ENCODE results near the gene LMNB1. TPM values are rescaled to one million over a fixed set of nuclear protein-coding genes. Genes with fewer than 3 reads are reported as not detected.
"Not testable (repeated sequence)": the region's sequence is repeated elsewhere in the genome, so short reads cannot be mapped to it uniquely, and the experiment has no call there.

The LMNB1 gene
- total RNA-seq, 3 donors from 2014 or later (not counting 1 experiment from before 2014, with no cell fraction given) = 31.2 to 57.8 (median 37.3) TPM

DNA sequence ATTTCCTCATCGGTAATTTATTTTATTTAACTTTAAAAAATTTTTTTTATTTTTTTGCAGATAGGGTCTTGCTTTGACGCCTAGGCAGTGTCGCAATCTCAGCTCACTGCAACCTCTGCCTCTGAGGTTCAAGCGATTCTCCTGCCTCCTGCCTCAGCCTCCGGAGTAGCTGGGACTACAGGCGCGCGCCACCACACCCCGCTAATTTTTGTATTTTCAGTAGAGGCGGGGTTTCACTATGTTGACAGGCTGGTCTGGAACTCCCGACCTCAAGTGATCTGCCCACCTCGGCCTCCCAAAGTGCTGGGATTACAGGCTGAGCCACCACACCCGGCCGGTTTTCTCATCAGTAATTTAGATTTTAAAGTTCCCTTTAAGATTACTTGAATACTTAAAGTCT is 2.3 kb upstream of the LMNB1 start:
- ATAC-seq; H3K27me3 Mint-ChIP-seq (ENCODE audit: low read depth in 2 of 2); H3K27me3 ChIP-seq (ENCODE audit: control insufficient read depth, insufficient read depth, low read length); H3K4me3 Mint-ChIP-seq; H3K9me3 ChIP-seq (ENCODE audit: control insufficient read depth, insufficient read depth, low read length); H3K27ac Mint-ChIP-seq; H3K27ac ChIP-seq (ENCODE audit: low read length); H3K4me3 ChIP-seq (ENCODE audit: low read length); intact Hi-C loops (cut with micrococcal nuclease); H3K36me3 Mint-ChIP-seq; H3K36me3 ChIP-seq (ENCODE audit: control insufficient read depth, insufficient read depth, low read length); H3K9me3 Mint-ChIP-seq; DNase-seq: not testable (repeated sequence)
- peaks cover 15% of the 10 kb centered on the region for H3K4me1 ChIP-seq (ENCODE audit: control insufficient read depth, insufficient read depth, low read length)
- WGBS (ENCODE audit: insufficient coverage) = 95% methylated on average over 13 of the region's 14 CpGs
- peaks cover 19 to 22% of the 10 kb centered on the region in 2 donors for H3K4me1 Mint-ChIP-seq

DNA sequence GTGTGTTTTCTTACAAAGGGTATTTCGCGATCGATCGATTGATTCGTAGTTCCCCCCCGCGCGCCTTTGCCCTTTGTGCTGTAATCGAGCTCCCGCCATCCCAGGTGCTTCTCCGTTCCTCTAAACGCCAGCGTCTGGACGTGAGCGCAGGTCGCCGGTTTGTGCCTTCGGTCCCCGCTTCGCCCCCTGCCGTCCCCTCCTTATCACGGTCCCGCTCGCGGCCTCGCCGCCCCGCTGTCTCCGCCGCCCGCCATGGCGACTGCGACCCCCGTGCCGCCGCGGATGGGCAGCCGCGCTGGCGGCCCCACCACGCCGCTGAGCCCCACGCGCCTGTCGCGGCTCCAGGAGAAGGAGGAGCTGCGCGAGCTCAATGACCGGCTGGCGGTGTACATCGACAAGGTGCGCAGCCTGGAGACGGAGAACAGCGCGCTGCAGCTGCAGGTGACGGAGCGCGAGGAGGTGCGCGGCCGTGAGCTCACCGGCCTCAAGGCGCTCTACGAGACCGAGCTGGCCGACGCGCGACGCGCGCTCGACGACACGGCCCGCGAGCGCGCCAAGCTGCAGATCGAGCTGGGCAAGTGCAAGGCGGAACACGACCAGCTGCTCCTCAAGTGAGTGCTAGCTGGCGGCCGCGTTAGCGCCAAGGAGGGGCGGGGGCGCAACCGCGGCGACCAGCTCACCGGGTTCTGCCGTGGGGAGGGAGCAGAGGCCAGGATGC is 480 bp downstream of the LMNB1 start:
- H3K27ac Mint-ChIP-seq = peak overlapping the region; percentile 93 to 99

DNA sequence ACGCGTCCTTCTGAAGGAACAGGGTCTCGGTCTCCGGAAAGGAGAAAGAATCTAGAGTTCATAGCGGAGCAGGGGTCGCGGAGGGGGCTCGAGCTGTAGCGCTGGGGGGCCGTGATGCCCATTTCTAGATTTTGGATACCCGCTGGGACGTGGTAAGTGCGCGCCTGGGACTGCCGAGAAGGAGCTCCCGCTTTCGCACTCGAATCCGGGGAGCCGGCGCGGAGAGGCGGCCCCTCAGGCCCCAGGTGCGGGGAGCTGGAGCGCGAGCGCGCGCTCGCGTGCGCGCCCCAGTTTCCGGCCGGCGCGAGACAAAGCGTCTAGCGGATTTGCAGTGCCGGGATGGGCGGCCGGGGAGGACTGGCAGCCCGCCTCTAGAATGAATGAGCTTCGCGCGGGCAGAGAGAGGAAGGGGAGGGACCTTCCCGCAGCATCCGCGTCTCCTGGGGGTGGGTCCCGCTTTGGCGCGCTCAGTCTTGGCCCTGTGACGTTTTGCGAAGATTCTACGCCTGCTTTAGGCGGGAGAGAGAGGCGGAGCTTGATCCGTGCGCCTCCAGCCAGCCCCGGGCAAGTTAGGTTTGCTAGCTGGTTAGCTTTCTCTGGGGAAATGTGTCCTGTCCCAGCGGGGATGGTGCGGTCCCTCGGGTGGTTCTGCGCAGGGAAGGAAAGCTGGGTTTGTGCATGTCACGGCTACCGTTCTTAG is 1.2 kb downstream of the LMNB1 start:
- no peaks in the 10 kb centered on the region for H3K27me3 Mint-ChIP-seq (ENCODE audit: low read depth in 2 of 2)
- H3K4me3 Mint-ChIP-seq = peak overlapping the region; percentile 97
- intact Hi-C loops (cut with micrococcal nuclease) = loop anchor here (1.0 kb wide), 3 partner anchors 30 to 177 kb away; no protein-coding TSS in a partner anchor
- peak overlapping the region; percentile 93 to 99 for H3K27ac Mint-ChIP-seq
- Histone ChIP-seq H3K9me3 (ENCODE audit: control insufficient read depth, insufficient read depth, low read length) (no peaks in the 10 kb centered on the region), H3K27me3 (ENCODE audit: control insufficient read depth, insufficient read depth, low read length) (no peaks in the 10 kb centered on the region), H3K4me3 (ENCODE audit: low read length) (peak overlapping the region; percentile 85), H3K4me1 (ENCODE audit: control insufficient read depth, insufficient read depth, low read length) (peaks cover 19% of the 10 kb centered on the region), H3K36me3 (ENCODE audit: control insufficient read depth, insufficient read depth, low read length) (no peaks in the 10 kb centered on the region), H3K27ac (ENCODE audit: low read length) (peak overlapping the region; percentile 86)
- H3K4me1 Mint-ChIP-seq = peaks cover 25 to 28% of the 10 kb centered on the region in 2 donors
- under 1% methylated on average over 66 of the region's 66 CpGs for WGBS (ENCODE audit: insufficient coverage)
- H3K9me3 Mint-ChIP-seq = no peaks in the 10 kb centered on the region
- ATAC-seq (peak; percentile 72 to 85 (median 73)), DNase-seq (peak; percentile 79 to 96)
- TF ChIP-seq, protein P1, sequence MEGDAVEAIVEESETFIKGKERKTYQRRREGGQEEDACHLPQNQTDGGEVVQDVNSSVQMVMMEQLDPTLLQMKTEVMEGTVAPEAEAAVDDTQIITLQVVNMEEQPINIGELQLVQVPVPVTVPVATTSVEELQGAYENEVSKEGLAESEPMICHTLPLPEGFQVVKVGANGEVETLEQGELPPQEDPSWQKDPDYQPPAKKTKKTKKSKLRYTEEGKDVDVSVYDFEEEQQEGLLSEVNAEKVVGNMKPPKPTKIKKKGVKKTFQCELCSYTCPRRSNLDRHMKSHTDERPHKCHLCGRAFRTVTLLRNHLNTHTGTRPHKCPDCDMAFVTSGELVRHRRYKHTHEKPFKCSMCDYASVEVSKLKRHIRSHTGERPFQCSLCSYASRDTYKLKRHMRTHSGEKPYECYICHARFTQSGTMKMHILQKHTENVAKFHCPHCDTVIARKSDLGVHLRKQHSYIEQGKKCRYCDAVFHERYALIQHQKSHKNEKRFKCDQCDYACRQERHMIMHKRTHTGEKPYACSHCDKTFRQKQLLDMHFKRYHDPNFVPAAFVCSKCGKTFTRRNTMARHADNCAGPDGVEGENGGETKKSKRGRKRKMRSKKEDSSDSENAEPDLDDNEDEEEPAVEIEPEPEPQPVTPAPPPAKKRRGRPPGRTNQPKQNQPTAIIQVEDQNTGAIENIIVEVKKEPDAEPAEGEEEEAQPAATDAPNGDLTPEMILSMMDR (IDR thresholded peaks at IDR 0.05) = no peak
- no peaks in the 10 kb centered on the region for H3K36me3 Mint-ChIP-seq

More for the DNA sequence above, 480 bp downstream of the LMNB1 start:
- H3K4me3 ChIP-seq (ENCODE audit: low read length) = peak overlapping the region; percentile 85
- Mint-ChIP-seq H3K27me3 (ENCODE audit: low read depth in 2 of 2) (no peaks in the 10 kb centered on the region), H3K4me3 (peak overlapping the region; percentile 97), H3K9me3 (no peaks in the 10 kb centered on the region), H3K4me1 (peaks cover 25 to 28% of the 10 kb centered on the region in 2 donors), H3K36me3 (no peaks in the 10 kb centered on the region)
- H3K27ac ChIP-seq (ENCODE audit: low read length) = peak overlapping the region; percentile 86
- TF ChIP-seq, protein P1 (IDR thresholded peaks at IDR 0.05) = no peak
- no peaks in the 10 kb centered on the region for H3K9me3 ChIP-seq (ENCODE audit: control insufficient read depth, insufficient read depth, low read length)
- H3K4me1 ChIP-seq (ENCODE audit: control insufficient read depth, insufficient read depth, low read length) = peaks cover 19% of the 10 kb centered on the region
- WGBS (ENCODE audit: insufficient coverage) = under 1% methylated on average over 93 of the region's 93 CpGs
- no peaks in the 10 kb centered on the region for H3K36me3 ChIP-seq (ENCODE audit: control insufficient read depth, insufficient read depth, low read length)
- ATAC-seq (peak; percentile 32 to 56 (median 40)), DNase-seq (peak in 1 of 2 donors; percentile 84)
- intact Hi-C loops (cut with micrococcal nuclease) = no loop called here
- H3K27me3 ChIP-seq (ENCODE audit: control insufficient read depth, insufficient read depth, low read length) = no peaks in the 10 kb centered on the region

All from natural killer cell (primary cell).